HCT116 (cell line): Measurements from ENCODE around the gene CAVIN1. TPM values are rescaled to one million over a fixed set of nuclear protein-coding genes. Genes with fewer than 3 reads are reported as not detected.

ENCODE experiments used
- ATAC-seq: fragments of 200-7000 bp; cut with Tn5 transposase; 2 replicates; pipeline ENCODE4 v1.9.1; 2020; ENCODE audit warnings: mild to moderate bottlenecking, moderate library complexity
- BruUV-seq: library from RNA; stranded (reverse); fragments of 400-500 nt; replicated peaks from 2 replicates; lab custom pipeline; 2021; lab: Mats Ljungman, UMichigan
- CTCF ChIA-PET: fragments of 300-600 bp; sonication (Branson Sonifier 250); formaldehyde crosslinking; loops from one replicate; lab custom pipeline; 2021; ENCODE audit warnings: antibody characterized with exemption; lab: Charles Lee
- POLR2A ChIA-PET: fragments of 300-600, 350-600 bp; sonication (Branson Sonifier 250); formaldehyde crosslinking; loops from one replicate; lab custom pipeline; 2021; ENCODE audit warnings: antibody characterized with exemption; lab: Charles Lee
- RAD21 ChIA-PET, 2 experiments: fragments of 300-600 bp; sonication (Branson Sonifier 250); formaldehyde crosslinking; loops; one replicate each; lab custom pipeline; 2023; ENCODE audit warnings: low total read pairs in 2 of 2; ENCODE audit not compliant: uncharacterized antibody in 2 of 2, unreplicated experiment in 2 of 2, low non-redundant PET in 1 of 2; lab: Charles Lee
- DNase-seq: peaks from one replicate; pipeline ENCODE4 v3.0.0-alpha.2; 2010; ENCODE audit warnings: low read depth, low spot score
- H2AFZ ChIP-seq: fragments of 200-600 bp; shearing (Covaris generic), sonication (generic); 2 replicates; pipeline ENCODE4 v1.6.1; 2017; ENCODE audit warnings: low read depth, mixed run types, mixed read lengths, antibody characterized with exemption, low read length; ENCODE audit not compliant: poor library complexity, severe bottlenecking
- H3K27ac ChIP-seq: 2 replicates; pipeline ENCODE4 v1.5.1; 2012; ENCODE audit warnings: low read depth, low read length
- H3K27me3 ChIP-seq: fragments of 200-600 bp; sonication (generic); 2 replicates; pipeline ENCODE4 v1.6.1; 2016; ENCODE audit warnings: mixed run types, low read length, mixed read lengths; ENCODE audit not compliant: insufficient read depth
- H3K36me3 ChIP-seq, 2 experiments: fragments of 200-500 bp in 1 of 2; fragments of 200-600 bp in 1 of 2; sonication (Bioruptor generic) in 1 of 2; sonication (generic) in 1 of 2; 2 replicates each; pipeline versions ENCODE4 v1.5.1 to v1.6.1; 2014 to 2016; ENCODE audit warnings: low read length in 2 of 2, inconsistent platforms in 1 of 2, mixed read lengths in 1 of 2, mixed run types in 1 of 2; ENCODE audit not compliant: insufficient read depth in 2 of 2, control insufficient read depth in 1 of 2
- H3K4me1 ChIP-seq, 2 experiments: fragments of 200-600 bp in 1 of 2; sonication (generic) in 1 of 2; 2 replicates each; pipeline versions ENCODE4 v1.5.1 to v1.6.1; 2012 to 2017; ENCODE audit warnings: low read length in 2 of 2, inconsistent platforms in 1 of 2, mild to moderate bottlenecking in 1 of 2, mixed read lengths in 1 of 2, mixed run types in 1 of 2, moderate library complexity in 1 of 2; ENCODE audit not compliant: insufficient read depth in 2 of 2, control insufficient read depth in 1 of 2
- H3K4me2 ChIP-seq: fragments of 200-600 bp; sonication (generic); 2 replicates; pipeline ENCODE4 v1.6.1; 2017; ENCODE audit warnings: mixed run types, low read length, mixed read lengths
- H3K4me3 ChIP-seq, 2 experiments: fragments of 200-600 bp in 1 of 2; sonication (generic) in 1 of 2; replicated peaks in 1 of 2; 2 replicates each; pipeline ENCODE4 v1.5.1; 2011 to 2016; ENCODE audit warnings: low read length in 2 of 2, control low read depth in 1 of 2, low read depth in 1 of 2, mild to moderate bottlenecking in 1 of 2, mixed read lengths in 1 of 2, mixed run types in 1 of 2
- H3K79me2 ChIP-seq: fragments of 200-600 bp; sonication (generic); 2 replicates; pipeline ENCODE4 v1.6.1; 2017; ENCODE audit warnings: mild to moderate bottlenecking, mixed run types, low read length, moderate library complexity, mixed read lengths; ENCODE audit not compliant: insufficient read depth
- H3K9ac ChIP-seq: fragments of 200-600 bp; sonication (generic); 2 replicates; pipeline ENCODE4 v1.6.1; 2016; ENCODE audit warnings: low read length, mixed read lengths
- H3K9me2 ChIP-seq: fragments of 200-600 bp; sonication (generic), shearing (Covaris generic); 2 replicates; pipeline ENCODE4 v1.6.1; 2017; ENCODE audit warnings: mixed run types, mild to moderate bottlenecking, moderate library complexity; ENCODE audit not compliant: insufficient read depth
- H3K9me3 ChIP-seq, 2 experiments: fragments of 200-500 bp in 1 of 2; fragments of 200-600 bp in 1 of 2; sonication (Bioruptor generic) in 1 of 2; sonication (generic) in 1 of 2; 2 replicates each; pipeline ENCODE4 v1.6.1; 2014 to 2017; ENCODE audit warnings: low read length in 2 of 2, mixed read lengths in 2 of 2, inconsistent platforms in 1 of 2, low read depth in 1 of 2, mild to moderate bottlenecking in 1 of 2, mixed run types in 1 of 2, moderate library complexity in 1 of 2; ENCODE audit not compliant: control insufficient read depth in 1 of 2, insufficient read depth in 1 of 2
- H4K20me1 ChIP-seq: fragments of 200-600 bp; sonication (generic), shearing (Covaris generic); 2 replicates; pipeline ENCODE4 v1.6.1; 2017; ENCODE audit warnings: mixed run types, mild to moderate bottlenecking, moderate library complexity; ENCODE audit not compliant: insufficient read depth
- ATF3 ChIP-seq: IDR thresholded peaks from 2 replicates; pipeline ENCODE4 v1.6.1; 2012
- CEBPB ChIP-seq: IDR thresholded peaks from 2 replicates; pipeline ENCODE4 v1.6.1; 2012; ENCODE audit warnings: low read depth
- ELF1 ChIP-seq: IDR thresholded peaks from 2 replicates; pipeline ENCODE4 v1.6.1; 2012; ENCODE audit warnings: low read depth, borderline replicate concordance
- EZH2 ChIP-seq: fragments of 200-600 bp; sonication (generic); IDR thresholded peaks from 2 replicates; pipeline ENCODE4 v1.6.1; 2017; ENCODE audit warnings: antibody characterized with exemption, mixed run types
- EZH2phosphoT487 ChIP-seq: fragments of 200-600 bp; IDR thresholded peaks from 2 replicates; pipeline ENCODE4 v1.6.1; 2018; ENCODE audit warnings: antibody characterized with exemption, borderline replicate concordance
- FOSL1 ChIP-seq: IDR thresholded peaks from 2 replicates; pipeline ENCODE4 v1.6.1; 2012; ENCODE audit warnings: low read depth
- MAX ChIP-seq: IDR thresholded peaks from 2 replicates; pipeline ENCODE4 v1.6.1; 2012
- POLR2A ChIP-seq: IDR thresholded peaks from 2 replicates; pipeline ENCODE4 v1.7.0; 2011; ENCODE audit warnings: borderline replicate concordance; ENCODE audit not compliant: insufficient read depth, insufficient read length; ENCODE audit errors: extremely low read depth
- RAD21 ChIP-seq: IDR thresholded peaks from 2 replicates; pipeline ENCODE4 v1.6.1; 2012; ENCODE audit warnings: low read depth, mild to moderate bottlenecking
- REST ChIP-seq: IDR thresholded peaks from 2 replicates; pipeline ENCODE4 v1.6.1; 2012; ENCODE audit warnings: low read depth
- SIN3A ChIP-seq: IDR thresholded peaks from 2 replicates; pipeline ENCODE4 v1.6.1; 2012; ENCODE audit warnings: low read depth
- SRF ChIP-seq: IDR thresholded peaks from 2 replicates; pipeline ENCODE4 v1.6.1; 2012; ENCODE audit warnings: low read depth
- ZFX ChIP-seq: fragments of 450-650 bp; IDR thresholded peaks from 2 replicates; pipeline ENCODE4 v1.6.1; 2017
- intact Hi-C: fragments of 100-400 bp; cut with micrococcal nuclease; formaldehyde crosslinking; loops from 2 replicates; pipeline ENCODE4 v1.10.0; 2022
- total RNA-seq: library from RNA; stranded (reverse); gene quantifications from one replicate; pipeline ENCODE4 v1.2.1, GENCODE V29; 2021; ENCODE audit not compliant: unreplicated experiment

The CAVIN1 gene
- total RNA-seq, 1 experiment from 2014 or later = 79.7 TPM

DNA sequence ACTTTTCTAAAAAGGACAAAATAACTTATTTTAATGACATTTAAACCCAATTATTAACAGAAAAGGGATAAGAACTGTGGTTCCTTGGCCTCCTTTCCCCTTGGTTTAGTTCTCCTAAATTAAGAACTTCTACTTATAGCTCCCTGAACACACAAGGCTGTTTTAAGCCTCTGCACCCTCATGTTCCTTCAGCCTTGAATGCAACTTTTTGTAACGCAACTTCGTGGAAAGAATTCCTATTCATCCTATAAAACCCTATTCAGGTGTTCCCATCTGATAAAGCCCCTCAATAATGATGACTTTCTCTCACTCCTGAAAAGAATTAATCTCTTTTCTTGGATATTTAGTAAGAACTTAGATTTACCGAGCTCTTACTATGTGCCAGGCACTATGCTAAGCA is 41.2 kb downstream of the CAVIN1 start:
- no TSS peak for BruUV-seq
- Histone ChIP-seq H3K79me2 (peaks cover 56% of the 10 kb centered on the region), H3K4me2 (no peak overlapping the region), H4K20me1 (no peaks in the 10 kb centered on the region), H3K9ac (no peak overlapping the region), H3K4me3 (no peak overlapping the region), H3K9me3 (no peaks in the 10 kb centered on the region), H3K27me3 (no peaks in the 10 kb centered on the region), H2AFZ (no peak overlapping the region), H3K36me3 (no peaks in the 10 kb centered on the region), H3K4me1 (peaks cover 9 to 12% of the 10 kb centered on the region in 2 experiments), H3K27ac (no peak overlapping the region), H3K9me2 (no peaks in the 10 kb centered on the region)
- CTCF ChIA-PET = no interaction called here
- intact Hi-C loops = no loop called here
- DNase-seq = no peak
- POLR2A ChIA-PET = no interaction called here
- TF ChIP-seq FOSL1 (no peak), ELF1 (no peak), EZH2phosphoT487 (no peak), EZH2 (no peak), MAX (no peak), CEBPB (no peak), REST (no peak), ATF3 (no peak), ZFX (no peak), POLR2A (no peak), SIN3A (no peak), SRF (no peak), RAD21 (no peak)
- no peak for ATAC-seq
- RAD21 ChIA-PET = no interaction called here
